ENCODE measurements around the gene PIK3R6.

DNA sequence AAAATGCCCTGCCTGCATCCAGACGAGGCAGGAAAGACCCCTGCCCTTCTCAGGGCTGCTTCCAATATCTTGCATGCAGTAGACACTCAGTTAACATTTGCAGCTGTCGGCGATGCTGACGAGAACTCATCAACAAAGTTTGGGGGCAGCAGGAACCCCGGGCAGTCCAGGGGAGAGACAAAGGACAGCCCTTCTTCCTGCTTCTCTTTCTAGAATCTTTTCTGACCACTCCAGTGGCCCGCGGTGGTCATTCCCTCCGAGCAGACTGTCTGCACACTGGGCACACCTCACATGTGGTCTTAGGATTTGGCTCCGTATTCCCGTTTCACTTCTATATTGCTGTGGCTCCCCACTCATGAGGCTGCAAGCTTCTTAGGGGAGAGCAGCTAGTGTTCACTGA lies 37.3 kb downstream of the PIK3R6 start:
- TF ChIP-seq EZH2 (IDR thresholded peaks at IDR 0.05; ENCODE audit: insufficient read depth, poor library complexity, severe bottlenecking) (no peak), EZH2phosphoT487 (IDR thresholded peaks at IDR 0.05; ENCODE audit: insufficient read depth, low read depth) (no peak)
